ENCODE measurements around the gene LENEP.
"Not testable (repeated sequence)": the region's sequence is repeated elsewhere in the genome, so short reads cannot be mapped to it uniquely, and the experiment has no call there.

The LENEP gene

GRCh38 chr1:154974808-154975408 lies 18.5 kb upstream of the LENEP start:
- DNase-seq (ENCODE audit: low read depth), result peak; percentile 90

GRCh38 chr1:154975409-154976059 lies 17.9 kb upstream of the LENEP start:
- DNase-seq (ENCODE audit: low read depth), result peak; percentile 17

GRCh38 chr1:154977762-154978161 lies 15.6 kb upstream of the LENEP start:
- not testable (repeated sequence) for DNase-seq (ENCODE audit: low read depth)

- no peak for DNase-seq (ENCODE audit: low read depth)
Measured at GRCh38 chr1:154978360-154978759, 15.0 kb upstream of the LENEP start.

- no peak for DNase-seq (ENCODE audit: low read depth)
Measured at GRCh38 chr1:154982341-154982740, 11.0 kb upstream of the LENEP start.

- peak; percentile 93 for DNase-seq (ENCODE audit: low read depth)
Measured at GRCh38 chr1:154982897-154983648, 10.3 kb upstream of the LENEP start, which contains the start of gene FLAD1. Gene FLAD1, plus strand, starts transcription at chr1:154983344. Its CDS starts 351 bp downstream, at chr1:154983695.

- DNase-seq (ENCODE audit: low read depth), result no peak
Measured at GRCh38 chr1:154983776-154984466, 9.5 kb upstream of the LENEP start.

GRCh38 chr1:154986736-154987135 lies 6.7 kb upstream of the LENEP start:
- not testable (repeated sequence) for DNase-seq (ENCODE audit: low read depth)

GRCh38 chr1:154987326-154987725 lies 6.1 kb upstream of the LENEP start:
- no peak for DNase-seq (ENCODE audit: low read depth)

- DNase-seq (ENCODE audit: low read depth), result no peak
Measured at GRCh38 chr1:154988058-154988954, 5.1 kb upstream of the LENEP start.

- no peak for DNase-seq (ENCODE audit: low read depth)
Measured at GRCh38 chr1:154989195-154989860, 4.1 kb upstream of the LENEP start.

GRCh38 chr1:154990276-154990675 lies 3.1 kb upstream of the LENEP start:
- no peak for DNase-seq (ENCODE audit: low read depth)

- no peak for DNase-seq (ENCODE audit: low read depth)
Measured at GRCh38 chr1:154992721-154993571, 440 bp upstream of the LENEP start.

GRCh38 chr1:154994269-154994587 lies 842 bp downstream of the LENEP start:
- no peak for DNase-seq (ENCODE audit: low read depth)

GRCh38 chr1:154994591-154994990 lies 1.2 kb downstream of the LENEP start:
- no peak for DNase-seq (ENCODE audit: low read depth)

GRCh38 chr1:154995301-154995983 lies 2.1 kb downstream of the LENEP start:
- not testable (repeated sequence) for DNase-seq (ENCODE audit: low read depth)

- no peak for DNase-seq (ENCODE audit: low read depth)
Measured at GRCh38 chr1:154996966-154997701, 3.7 kb downstream of the LENEP start.

GRCh38 chr1:154998201-154998780 lies 4.9 kb downstream of the LENEP start:
- DNase-seq (ENCODE audit: low read depth), result no peak

Measured in T follicular helper cell (primary cell).